Endodermal cell (in vitro differentiated cells): ENCODE data around the gene NINL. TPM values are rescaled to one million over a fixed set of nuclear protein-coding genes. Genes with fewer than 3 reads are reported as not detected.

Experiments
- DNase-seq: peaks from one replicate; pipeline ENCODE4 v3.0.0-alpha.2; 2017
- H3K27ac ChIP-seq: 2 replicates; pipeline ENCODE4 v1.5.1; 2013; ENCODE audit warnings: mild to moderate bottlenecking, low read depth, low read length, moderate library complexity
- H3K27me3 ChIP-seq: 2 replicates; pipeline ENCODE4 v1.6.1; 2013; ENCODE audit warnings: mild to moderate bottlenecking, low read length, moderate library complexity; ENCODE audit not compliant: insufficient read depth, control insufficient read depth, poor library complexity, severe bottlenecking
- H3K36me3 ChIP-seq: 2 replicates; pipeline ENCODE4 v1.7.0; 2013; ENCODE audit warnings: mild to moderate bottlenecking, low read length, moderate library complexity; ENCODE audit not compliant: control insufficient read depth, insufficient read depth
- H3K4me1 ChIP-seq: one replicate; pipeline ENCODE4 v1.7.0; 2013; ENCODE audit warnings: low read length; ENCODE audit not compliant: control insufficient read depth, insufficient read depth
- H3K4me3 ChIP-seq: 2 replicates; pipeline ENCODE4 v1.5.1; 2013; ENCODE audit warnings: mild to moderate bottlenecking, low read length, moderate library complexity
- H3K9ac ChIP-seq: 2 replicates; pipeline ENCODE4 v1.6.1; 2013; ENCODE audit warnings: mild to moderate bottlenecking, low read length, moderate library complexity; ENCODE audit not compliant: poor library complexity, severe bottlenecking; ENCODE audit errors: extremely low read depth
- H3K9me3 ChIP-seq: 2 replicates; pipeline ENCODE4 v1.6.1; 2013; ENCODE audit warnings: mild to moderate bottlenecking, low read length, moderate library complexity; ENCODE audit not compliant: control insufficient read depth
- H3K27ac Mint-ChIP-seq: 2 replicates; pipeline ENCODE4 v1.8.0; 2020; ENCODE audit warnings: mixed read lengths
- H3K27me3 Mint-ChIP-seq: 2 replicates; pipeline ENCODE4 v1.8.0; 2021; ENCODE audit warnings: mild to moderate bottlenecking, mixed read lengths; ENCODE audit not compliant: insufficient read depth
- H3K36me3 Mint-ChIP-seq: 2 replicates; pipeline ENCODE4 v1.8.0; 2020; ENCODE audit warnings: low read depth, mixed read lengths
- H3K4me1 Mint-ChIP-seq: 2 replicates; pipeline ENCODE4 v1.8.0; 2020; ENCODE audit warnings: mixed read lengths
- H3K4me3 Mint-ChIP-seq: 2 replicates; pipeline ENCODE4 v1.8.0; 2020; ENCODE audit warnings: mild to moderate bottlenecking, moderate library complexity, mixed read lengths
- H3K9me3 Mint-ChIP-seq: 2 replicates; pipeline ENCODE4 v1.8.0; 2020; ENCODE audit warnings: mild to moderate bottlenecking, mixed read lengths
- CTCF ChIP-seq: fragments of 200-600 bp; sonication (generic); conservative IDR thresholded peaks from 2 replicates; pipeline ENCODE4 v1.5.0; 2021; ENCODE audit warnings: antibody characterized with exemption, mild to moderate bottlenecking
- WGBS, 2 experiments: methylation state at CpG; one replicate each; pipeline versions ENCODE4 v1.1.5 to v1.1.7; 2013; ENCODE audit warnings: missing lambda C conversion rate in 2 of 2, mixed read lengths in 1 of 2; ENCODE audit not compliant: insufficient coverage in 1 of 2, insufficient read length in 1 of 2; 5-methylcytosine and 5-hydroxymethylcytosine counted together
- total RNA-seq, 2 donors: library from RNA; stranded (reverse); fragmentation: NEBNext Ultra II Directional in 1 of 2; extraction: Animal tissue kit (Norgen Biotek cat#: 25700) in 1 of 2; gene quantifications; 2 replicates in 1 of 2; 3 replicates in 1 of 2; pipeline ENCODE4 v1.2.1, GENCODE V29; 2021

Gene NINL
- total RNA-seq, 2 donors from 2014 or later, result 78.5 to 101 TPM

GRCh38 chr20:25471020-25471419, 114.3 kb downstream of the NINL start:
- Histone ChIP-seq H3K27me3 (no peaks in the 10 kb centered on the region), H3K9ac (no peak overlapping the region), H3K4me3 (no peak overlapping the region), H3K36me3 (peaks cover 75% of the 10 kb centered on the region), H3K27ac (no peak overlapping the region), H3K4me1 (no peaks in the 10 kb centered on the region), H3K9me3 (no peaks in the 10 kb centered on the region)
- WGBS, 2 experiments, result 93 to 97% methylated on average over 3 to 7 of the region's 7 CpGs
- H3K27ac Mint-ChIP-seq, result no peak overlapping the region
- H3K9me3 Mint-ChIP-seq, result no peaks in the 10 kb centered on the region
- no peak overlapping the region for H3K4me3 Mint-ChIP-seq
- peaks cover 68% of the 10 kb centered on the region for H3K36me3 Mint-ChIP-seq
- TF ChIP-seq CTCF, result no peak
- H3K27me3 Mint-ChIP-seq, result no peaks in the 10 kb centered on the region
- peaks cover 3% of the 10 kb centered on the region for H3K4me1 Mint-ChIP-seq
- DNase-seq, result no peak

GRCh38 chr20:25470045-25470444, 115.3 kb downstream of the NINL start:
- 80 to 81% methylated on average over 7 to 13 of the region's 13 CpGs for WGBS, 2 experiments
- DNase-seq, result peak; percentile 89
- Histone ChIP-seq H3K27me3 (no peaks in the 10 kb centered on the region), H3K9ac (no peak overlapping the region), H3K4me1 (no peaks in the 10 kb centered on the region), H3K27ac (no peak overlapping the region), H3K9me3 (no peaks in the 10 kb centered on the region), H3K36me3 (peaks cover 75% of the 10 kb centered on the region), H3K4me3 (no peak overlapping the region)
- Mint-ChIP-seq H3K4me1 (peaks cover 3% of the 10 kb centered on the region), H3K27ac (peak overlapping the region; percentile 69), H3K9me3 (no peaks in the 10 kb centered on the region), H3K27me3 (no peaks in the 10 kb centered on the region), H3K4me3 (no peak overlapping the region), H3K36me3 (peaks cover 67% of the 10 kb centered on the region)
- TF ChIP-seq CTCF, result peak; percentile 82

- H3K4me3 Mint-ChIP-seq, result no peak overlapping the region
- DNase-seq, result no peak
- no peaks in the 10 kb centered on the region for H3K27me3 Mint-ChIP-seq
- peaks cover 72% of the 10 kb centered on the region for H3K36me3 Mint-ChIP-seq
- 95 to 97% methylated on average over 10 to 13 of the region's 13 CpGs for WGBS, 2 experiments
- Histone ChIP-seq H3K9me3 (no peaks in the 10 kb centered on the region), H3K27ac (no peak overlapping the region), H3K36me3 (peaks cover 78% of the 10 kb centered on the region), H3K9ac (no peak overlapping the region), H3K27me3 (no peaks in the 10 kb centered on the region), H3K4me1 (no peaks in the 10 kb centered on the region), H3K4me3 (no peak overlapping the region)
- no peak for TF ChIP-seq CTCF
- H3K9me3 Mint-ChIP-seq, result no peaks in the 10 kb centered on the region
- peaks cover 3% of the 10 kb centered on the region for H3K4me1 Mint-ChIP-seq
- peak overlapping the region; percentile 69 for H3K27ac Mint-ChIP-seq
These were observed 115.8 kb downstream of the NINL start for GRCh38 chr20:25469558-25469957.
